B cell (primary cell): ENCODE measurements around the gene C4orf46. TPM values are rescaled to one million over a fixed set of nuclear protein-coding genes. Genes with fewer than 3 reads are reported as not detected.

Experiments
- ATAC-seq: fragments of 200-7000 bp; cut with Tn5 transposase; one replicate; pipeline ENCODE4 v1.10.0; 2021; ENCODE audit warnings: low read depth, mild to moderate bottlenecking, moderate number of reproducible peaks, moderate library complexity
- CTCF ChIA-PET: fragments of 350-600 bp; sonication (Branson Sonifier 250); formaldehyde crosslinking; loops from one replicate; lab custom pipeline; 2021; ENCODE audit warnings: antibody characterized with exemption, inconsistent platforms; lab: Charles Lee
- POLR2A ChIA-PET: fragments of 350-600 bp; sonication (Branson Sonifier 250); formaldehyde crosslinking; loops from one replicate; lab custom pipeline; 2021; ENCODE audit warnings: antibody characterized with exemption; lab: Charles Lee
- DNase-seq: peaks from one replicate; pipeline ENCODE4 v3.0.0; 2013
- H2AFZ ChIP-seq: 2 replicates; pipeline ENCODE4 v1.6.1; 2012; ENCODE audit warnings: mild to moderate bottlenecking, low read depth, low read length; ENCODE audit not compliant: insufficient read depth, poor library complexity, severe bottlenecking
- H3K27ac ChIP-seq, 2 donors: 1 replicate in 1 of 2; 2 replicates in 1 of 2; pipeline ENCODE4 v1.5.1; 2012 to 2013; ENCODE audit warnings: low read length in 2 of 2, mild to moderate bottlenecking in 2 of 2, moderate library complexity in 1 of 2
- H3K27me3 ChIP-seq, 4 experiments: fragments of 200-600 bp in 1 of 4; sonication (generic) in 1 of 4; replicated peaks in 1 of 4; 1 replicate in 2 of 4; 2 replicates in 2 of 4; pipeline versions ENCODE4 v1.6.1 to v1.7.0; 2013 to 2016; ENCODE audit warnings: low read length in 3 of 4, mild to moderate bottlenecking in 2 of 4, mixed read lengths in 1 of 4, moderate library complexity in 1 of 4; ENCODE audit not compliant: insufficient read depth in 4 of 4, control insufficient read depth in 3 of 4; ENCODE audit errors: control extremely low read depth in 1 of 4
- H3K36me3 ChIP-seq, 2 experiments: replicated peaks in 1 of 2; 1 replicate in 1 of 2; 2 replicates in 1 of 2; pipeline versions ENCODE4 v1.6.1 to v1.7.1; 2013; ENCODE audit warnings: low read length in 1 of 2; ENCODE audit not compliant: insufficient read depth in 2 of 2, control insufficient read depth in 1 of 2; ENCODE audit errors: control extremely low read depth in 1 of 2, extremely low read depth in 1 of 2
- H3K4me1 ChIP-seq, 2 donors: fragments of 200-600 bp in 1 of 2; sonication (generic) in 1 of 2; 1 replicate in 1 of 2; 2 replicates in 1 of 2; pipeline versions ENCODE4 v1.5.1 to v1.6.1; 2013 to 2017; ENCODE audit warnings: low read length in 2 of 2; ENCODE audit not compliant: control insufficient read depth in 2 of 2, insufficient read depth in 2 of 2
- H3K4me2 ChIP-seq: replicated peaks from 2 replicates; pipeline ENCODE3; 2012; ENCODE audit warnings: mild to moderate bottlenecking, low read depth, low read length; ENCODE audit not compliant: poor library complexity, severe bottlenecking
- H3K4me3 ChIP-seq, 5 experiments: fragments of 200-600 bp in 1 of 5; sonication (generic) in 1 of 5; 1 replicate in 3 of 5; 2 replicates in 2 of 5; pipeline versions ENCODE4 v1.5.1 to v1.7.0; 2011 to 2016; ENCODE audit warnings: low read length in 4 of 5, mild to moderate bottlenecking in 4 of 5, low read depth in 2 of 5, control low read depth in 1 of 5, moderate library complexity in 1 of 5; ENCODE audit not compliant: insufficient read depth in 1 of 5; ENCODE audit errors: control extremely low read depth in 1 of 5, extremely low read depth in 1 of 5
- H3K79me2 ChIP-seq: fragments of 200-600 bp; sonication (generic); one replicate; pipeline ENCODE4 v1.6.0; 2016; ENCODE audit warnings: low read length; ENCODE audit not compliant: control insufficient read depth, insufficient read depth
- H3K9ac ChIP-seq: fragments of 200-600 bp; sonication (generic); 2 replicates; pipeline ENCODE4 v1.6.1; 2017; ENCODE audit warnings: mild to moderate bottlenecking, low read length, moderate library complexity
- H3K9me3 ChIP-seq, 3 donors: one replicate each; pipeline versions ENCODE4 v1.6.1 to v1.7.1; 2013; ENCODE audit warnings: low read length in 2 of 3; ENCODE audit not compliant: control insufficient read depth in 2 of 3, insufficient read depth in 1 of 3; ENCODE audit errors: control extremely low read depth in 1 of 3
- H4K20me1 ChIP-seq: 2 replicates; pipeline ENCODE4 v1.6.0; 2012; ENCODE audit warnings: mild to moderate bottlenecking, low read length; ENCODE audit not compliant: insufficient read depth, control insufficient read depth, poor library complexity, severe bottlenecking
- H3K27ac Mint-ChIP-seq: one replicate; pipeline ENCODE4 v1.8.0; 2021; ENCODE audit warnings: mixed read lengths
- H3K27me3 Mint-ChIP-seq: one replicate; pipeline ENCODE4 v1.8.0; 2021; ENCODE audit warnings: mixed read lengths
- H3K4me1 Mint-ChIP-seq: one replicate; pipeline ENCODE4 v1.8.0; 2021; ENCODE audit warnings: mixed read lengths
- H3K4me3 Mint-ChIP-seq: one replicate; pipeline ENCODE4 v1.8.0; 2021; ENCODE audit warnings: mixed read lengths
- H3K9me3 Mint-ChIP-seq: one replicate; pipeline ENCODE4 v1.8.0; 2022; ENCODE audit warnings: mixed read lengths; ENCODE audit not compliant: insufficient read depth
- EZH2 ChIP-seq: IDR thresholded peaks from 2 replicates; pipeline ENCODE4 v1.6.1; 2012; ENCODE audit warnings: borderline replicate concordance, low read depth, mild to moderate bottlenecking, moderate library complexity, low read length; ENCODE audit not compliant: insufficient read depth, poor library complexity, severe bottlenecking
- WGBS: methylation state at CpG from one replicate; pipeline ENCODE4 v1.1.5; 2013; ENCODE audit warnings: missing lambda C conversion rate; ENCODE audit not compliant: insufficient coverage; 5-methylcytosine and 5-hydroxymethylcytosine counted together
- intact Hi-C: fragments of 100-400 bp; cut with micrococcal nuclease; formaldehyde crosslinking; loops from one replicate; pipeline ENCODE4 v1.10.0; 2022
- polyA plus RNA-seq: library from polyadenylated mRNA; depleted of rRNA; stranded (reverse); fragments of >200 nt; gene quantifications from 2 replicates; pipeline ENCODE4 v1.2.3, GENCODE V29; 2012
- total RNA-seq, 2 donors: library from RNA; stranded (reverse); fragments of 120-200 nt in 1 of 2; gene quantifications; 1 replicate in 1 of 2; 2 replicates in 1 of 2; pipeline versions ENCODE4 v1.2.3 to v1.2.4, GENCODE V29; 2013 to 2022
- TF ChIP-seq, protein P1 (sequence below): fragments of 200-600 bp; IDR thresholded peaks from one replicate; pipeline ENCODE4 v1.8.0; 2022; ENCODE audit warnings: antibody characterized with exemption, mild to moderate bottlenecking

The C4orf46 gene
- total and polyA plus RNA-seq, 2 donors (not counting 1 experiment from before 2014, with no cell fraction given), result 3.8 to 4.6 TPM

DNA sequence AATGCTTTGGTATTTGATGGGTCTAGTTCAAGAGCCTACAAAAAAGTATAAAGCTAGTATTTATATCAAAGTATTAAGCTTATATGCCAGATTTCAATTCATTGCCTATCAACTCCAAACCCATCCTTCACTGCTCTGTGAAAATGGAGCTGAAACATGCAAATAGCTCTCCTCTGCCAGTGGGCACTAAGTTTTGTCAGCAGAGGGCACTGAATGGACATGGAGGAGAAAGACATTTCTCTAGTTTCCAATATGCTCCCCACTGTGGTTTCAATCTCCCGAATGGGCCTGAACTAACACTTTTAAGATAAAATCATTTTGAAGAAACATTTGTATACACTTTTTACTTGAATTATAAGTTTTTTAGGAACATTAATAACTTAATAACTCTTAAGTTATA is 39.1 kb upstream of the C4orf46 start:
- H4K20me1 ChIP-seq, result no peaks in the 10 kb centered on the region
- POLR2A ChIA-PET, result no interaction called here
- Mint-ChIP-seq H3K27me3 (no peaks in the 10 kb centered on the region), H3K27ac (no peak overlapping the region), H3K4me1 (no peaks in the 10 kb centered on the region), H3K4me3 (no peak overlapping the region), H3K9me3 (no peaks in the 10 kb centered on the region)
- no CpG with 5 or more reads among the region's 1 CpG for WGBS
- H3K27ac ChIP-seq, result no peak overlapping the region
- no peak overlapping the region for H3K9ac ChIP-seq
- DNase-seq (no peak), ATAC-seq (no peak)
- H3K79me2 ChIP-seq, result no peaks in the 10 kb centered on the region
- no peaks in the 10 kb centered on the region for H3K9me3 ChIP-seq
- no peak overlapping the region for H3K4me2 ChIP-seq
- no peak overlapping the region for H3K4me3 ChIP-seq
- H3K27me3 ChIP-seq, result no peaks in the 10 kb centered on the region
- peaks cover 21 to 57% of the 10 kb centered on the region in 2 experiments for H3K36me3 ChIP-seq
- TF ChIP-seq, protein P1, sequence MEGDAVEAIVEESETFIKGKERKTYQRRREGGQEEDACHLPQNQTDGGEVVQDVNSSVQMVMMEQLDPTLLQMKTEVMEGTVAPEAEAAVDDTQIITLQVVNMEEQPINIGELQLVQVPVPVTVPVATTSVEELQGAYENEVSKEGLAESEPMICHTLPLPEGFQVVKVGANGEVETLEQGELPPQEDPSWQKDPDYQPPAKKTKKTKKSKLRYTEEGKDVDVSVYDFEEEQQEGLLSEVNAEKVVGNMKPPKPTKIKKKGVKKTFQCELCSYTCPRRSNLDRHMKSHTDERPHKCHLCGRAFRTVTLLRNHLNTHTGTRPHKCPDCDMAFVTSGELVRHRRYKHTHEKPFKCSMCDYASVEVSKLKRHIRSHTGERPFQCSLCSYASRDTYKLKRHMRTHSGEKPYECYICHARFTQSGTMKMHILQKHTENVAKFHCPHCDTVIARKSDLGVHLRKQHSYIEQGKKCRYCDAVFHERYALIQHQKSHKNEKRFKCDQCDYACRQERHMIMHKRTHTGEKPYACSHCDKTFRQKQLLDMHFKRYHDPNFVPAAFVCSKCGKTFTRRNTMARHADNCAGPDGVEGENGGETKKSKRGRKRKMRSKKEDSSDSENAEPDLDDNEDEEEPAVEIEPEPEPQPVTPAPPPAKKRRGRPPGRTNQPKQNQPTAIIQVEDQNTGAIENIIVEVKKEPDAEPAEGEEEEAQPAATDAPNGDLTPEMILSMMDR, result no peak
- no peak for TF ChIP-seq EZH2
- no peak overlapping the region for H2AFZ ChIP-seq
- CTCF ChIA-PET, result interaction anchor here (0.7 to 1.7 kb wide), 4 partner anchors 16 to 492 kb away, joined by 3 to 5 read pairs (median 3); no protein-coding TSS in a partner anchor
- intact Hi-C loops, result no loop called here
- no peaks in the 10 kb centered on the region for H3K4me1 ChIP-seq

DNA sequence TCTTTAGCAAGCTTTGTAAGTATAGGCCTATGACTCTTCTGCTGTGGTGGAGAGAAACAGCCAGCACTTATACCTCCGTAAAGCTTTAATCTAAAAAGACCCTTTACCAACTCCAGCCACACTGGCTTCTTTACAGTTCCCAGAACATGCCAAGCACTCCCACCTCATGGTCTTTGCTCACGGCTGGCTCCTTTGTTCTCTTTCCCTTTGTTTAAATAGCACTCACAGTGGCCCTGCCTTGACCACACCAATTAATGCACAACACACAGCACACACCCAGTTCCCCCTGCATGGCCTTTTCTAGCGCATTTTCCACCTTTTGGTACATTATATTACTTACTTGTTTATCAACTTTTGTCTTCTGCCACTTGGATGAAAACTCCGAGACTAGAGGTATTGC is 32.6 kb upstream of the C4orf46 start:
- WGBS, result 100% methylated on average over 1 of the region's 4 CpGs
- H3K4me2 ChIP-seq, result no peak overlapping the region
- no peak for ATAC-seq

More for the DNA sequence above, 32.6 kb upstream of the C4orf46 start:
- H3K4me1 ChIP-seq, result no peaks in the 10 kb centered on the region
- TF ChIP-seq, protein P1, result no peak
- TF ChIP-seq EZH2, result no peak
- intact Hi-C loops, result no loop called here
- no peaks in the 10 kb centered on the region for H3K9me3 Mint-ChIP-seq
- no peaks in the 10 kb centered on the region for H3K27me3 Mint-ChIP-seq
- DNase-seq, result no peak
- H3K27me3 ChIP-seq, result no peaks in the 10 kb centered on the region
- H3K9ac ChIP-seq, result no peak overlapping the region
- H2AFZ ChIP-seq, result no peak overlapping the region
- H3K4me1 Mint-ChIP-seq, result no peaks in the 10 kb centered on the region
- POLR2A ChIA-PET, result no interaction called here
- CTCF ChIA-PET, result no interaction called here
- H3K4me3 Mint-ChIP-seq, result no peak overlapping the region
- H4K20me1 ChIP-seq, result no peaks in the 10 kb centered on the region
- no peaks in the 10 kb centered on the region for H3K9me3 ChIP-seq
- no peak overlapping the region for H3K27ac Mint-ChIP-seq
- no peak overlapping the region for H3K4me3 ChIP-seq
- H3K79me2 ChIP-seq, result no peaks in the 10 kb centered on the region
- H3K36me3 ChIP-seq, result peaks cover 4 to 6% of the 10 kb centered on the region in 2 experiments
- H3K27ac ChIP-seq, result no peak overlapping the region
